ENCODE data around the gene ATP1A4. TPM values are rescaled to one million over a fixed set of nuclear protein-coding genes. Genes with fewer than 3 reads are reported as not detected.

Gene ATP1A4
- total and polyA plus RNA-seq, 2 of the 13 experiments (the other 11 are each of a cell fraction or from before 2014, with no cell fraction given): not detected

DNA sequence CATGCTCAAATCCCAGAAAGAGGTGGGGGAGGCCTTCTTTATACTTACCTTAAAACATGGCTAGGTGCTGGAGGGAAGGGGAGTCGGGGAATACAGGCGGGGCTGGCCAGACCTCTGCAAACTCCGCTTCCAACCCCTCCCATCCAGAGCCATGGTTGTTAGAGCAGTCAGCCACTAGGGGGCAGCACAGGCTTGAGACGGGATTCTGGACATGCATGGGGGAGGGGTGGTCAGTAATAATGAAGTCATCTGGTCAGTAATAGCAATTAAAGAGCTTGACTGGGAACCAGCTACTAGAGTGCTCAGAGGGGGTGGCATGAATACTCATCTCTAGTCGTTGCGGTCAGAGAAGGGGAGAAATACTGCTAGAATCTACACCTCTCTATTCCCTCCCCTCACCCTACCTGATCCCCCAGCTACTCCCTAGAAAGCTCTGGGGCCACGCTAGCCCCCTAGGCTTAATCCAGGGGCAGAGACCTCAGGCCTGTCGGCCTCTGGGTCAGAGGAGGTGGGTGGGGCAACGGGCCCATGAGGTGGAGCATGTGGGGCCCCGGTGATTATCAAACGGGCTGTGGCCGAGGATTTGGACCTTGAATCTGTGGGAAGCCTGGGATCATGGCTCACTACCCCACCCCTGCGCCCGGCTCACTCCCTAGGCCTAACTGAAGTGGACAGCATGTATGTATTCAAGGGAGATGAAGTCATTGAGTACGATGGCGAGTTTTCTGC, 41.9 kb downstream of the ATP1A4 start (continued):
- TF ChIP-seq SOX6 (IDR thresholded peaks at IDR 0.05): no peak
- TF ChIP-seq SOX6 (CRISPR knock-in tag; IDR thresholded peaks at IDR 0.05): peak; percentile 38
- peak; percentile 28; the same call in 1 of the 2 replicates for TF ChIP-seq ZFP37 (CRISPR knock-in tag; IDR thresholded peaks at IDR 0.05; ENCODE audit: borderline replicate concordance)
- no peak for TF ChIP-seq ZNF326 (CRISPR knock-in tag; IDR thresholded peaks at IDR 0.05; ENCODE audit: borderline replicate concordance)
- peak; percentile 70 for TF ChIP-seq PHF21A (CRISPR knock-in tag; IDR thresholded peaks at IDR 0.05)
- TF ChIP-seq NFE2L1 (CRISPR knock-in tag; IDR thresholded peaks at IDR 0.05; ENCODE audit: borderline replicate concordance): no peak
- TF ChIP-seq ZNF281 (CRISPR knock-in tag; IDR thresholded peaks at IDR 0.05; ENCODE audit: borderline replicate concordance): peak; percentile 99
- TF ChIP-seq, protein P1, sequence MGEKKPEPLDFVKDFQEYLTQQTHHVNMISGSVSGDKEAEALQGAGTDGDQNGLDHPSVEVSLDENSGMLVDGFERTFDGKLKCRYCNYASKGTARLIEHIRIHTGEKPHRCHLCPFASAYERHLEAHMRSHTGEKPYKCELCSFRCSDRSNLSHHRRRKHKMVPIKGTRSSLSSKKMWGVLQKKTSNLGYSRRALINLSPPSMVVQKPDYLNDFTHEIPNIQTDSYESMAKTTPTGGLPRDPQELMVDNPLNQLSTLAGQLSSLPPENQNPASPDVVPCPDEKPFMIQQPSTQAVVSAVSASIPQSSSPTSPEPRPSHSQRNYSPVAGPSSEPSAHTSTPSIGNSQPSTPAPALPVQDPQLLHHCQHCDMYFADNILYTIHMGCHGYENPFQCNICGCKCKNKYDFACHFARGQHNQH (CRISPR knock-in tag; IDR thresholded peaks at IDR 0.05): peak; percentile 60; the same call in 1 of the 2 replicates
- TF ChIP-seq, protein P2, sequence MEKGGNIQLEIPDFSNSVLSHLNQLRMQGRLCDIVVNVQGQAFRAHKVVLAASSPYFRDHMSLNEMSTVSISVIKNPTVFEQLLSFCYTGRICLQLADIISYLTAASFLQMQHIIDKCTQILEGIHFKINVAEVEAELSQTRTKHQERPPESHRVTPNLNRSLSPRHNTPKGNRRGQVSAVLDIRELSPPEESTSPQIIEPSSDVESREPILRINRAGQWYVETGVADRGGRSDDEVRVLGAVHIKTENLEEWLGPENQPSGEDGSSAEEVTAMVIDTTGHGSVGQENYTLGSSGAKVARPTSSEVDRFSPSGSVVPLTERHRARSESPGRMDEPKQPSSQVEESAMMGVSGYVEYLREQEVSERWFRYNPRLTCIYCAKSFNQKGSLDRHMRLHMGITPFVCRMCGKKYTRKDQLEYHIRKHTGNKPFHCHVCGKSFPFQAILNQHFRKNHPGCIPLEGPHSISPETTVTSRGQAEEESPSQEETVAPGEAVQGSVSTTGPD (CRISPR knock-in tag; IDR thresholded peaks at IDR 0.05): 0 out of 2 replicates have a peak, but pooled peaks have one; percentile 46
- TF ChIP-seq ZKSCAN8 (CRISPR knock-in tag; IDR thresholded peaks at IDR 0.05; ENCODE audit: borderline replicate concordance): no peak
- no peak for TF ChIP-seq RFX5 (IDR thresholded peaks at IDR 0.05; ENCODE audit: low read depth, low read length)
- peak; percentile 48; the same call in 1 of the 2 replicates for TF ChIP-seq ZKSCAN1 (IDR thresholded peaks at IDR 0.05; ENCODE audit: low read length)
- TF ChIP-seq, protein P3, sequence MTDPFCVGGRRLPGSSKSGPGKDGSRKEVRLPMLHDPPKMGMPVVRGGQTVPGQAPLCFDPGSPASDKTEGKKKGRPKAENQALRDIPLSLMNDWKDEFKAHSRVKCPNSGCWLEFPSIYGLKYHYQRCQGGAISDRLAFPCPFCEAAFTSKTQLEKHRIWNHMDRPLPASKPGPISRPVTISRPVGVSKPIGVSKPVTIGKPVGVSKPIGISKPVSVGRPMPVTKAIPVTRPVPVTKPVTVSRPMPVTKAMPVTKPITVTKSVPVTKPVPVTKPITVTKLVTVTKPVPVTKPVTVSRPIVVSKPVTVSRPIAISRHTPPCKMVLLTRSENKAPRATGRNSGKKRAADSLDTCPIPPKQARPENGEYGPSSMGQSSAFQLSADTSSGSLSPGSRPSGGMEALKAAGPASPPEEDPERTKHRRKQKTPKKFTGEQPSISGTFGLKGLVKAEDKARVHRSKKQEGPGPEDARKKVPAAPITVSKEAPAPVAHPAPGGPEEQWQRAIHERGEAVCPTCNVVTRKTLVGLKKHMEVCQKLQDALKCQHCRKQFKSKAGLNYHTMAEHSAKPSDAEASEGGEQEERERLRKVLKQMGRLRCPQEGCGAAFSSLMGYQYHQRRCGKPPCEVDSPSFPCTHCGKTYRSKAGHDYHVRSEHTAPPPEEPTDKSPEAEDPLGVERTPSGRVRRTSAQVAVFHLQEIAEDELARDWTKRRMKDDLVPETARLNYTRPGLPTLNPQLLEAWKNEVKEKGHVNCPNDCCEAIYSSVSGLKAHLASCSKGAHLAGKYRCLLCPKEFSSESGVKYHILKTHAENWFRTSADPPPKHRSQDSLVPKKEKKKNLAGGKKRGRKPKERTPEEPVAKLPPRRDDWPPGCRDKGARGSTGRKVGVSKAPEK (CRISPR knock-in tag; IDR thresholded peaks at IDR 0.05; ENCODE audit: borderline replicate concordance): peak; percentile 37; the same call in 1 of the 2 replicates
- TF ChIP-seq, protein P4, sequence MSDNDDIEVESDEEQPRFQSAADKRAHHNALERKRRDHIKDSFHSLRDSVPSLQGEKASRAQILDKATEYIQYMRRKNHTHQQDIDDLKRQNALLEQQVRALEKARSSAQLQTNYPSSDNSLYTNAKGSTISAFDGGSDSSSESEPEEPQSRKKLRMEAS (IDR thresholded peaks at IDR 0.05): peak; percentile 42; the same call in 1 of the 2 replicates

Measured in HepG2 (cell line).